Measurements from ENCODE around the gene COL8A1.

DNA sequence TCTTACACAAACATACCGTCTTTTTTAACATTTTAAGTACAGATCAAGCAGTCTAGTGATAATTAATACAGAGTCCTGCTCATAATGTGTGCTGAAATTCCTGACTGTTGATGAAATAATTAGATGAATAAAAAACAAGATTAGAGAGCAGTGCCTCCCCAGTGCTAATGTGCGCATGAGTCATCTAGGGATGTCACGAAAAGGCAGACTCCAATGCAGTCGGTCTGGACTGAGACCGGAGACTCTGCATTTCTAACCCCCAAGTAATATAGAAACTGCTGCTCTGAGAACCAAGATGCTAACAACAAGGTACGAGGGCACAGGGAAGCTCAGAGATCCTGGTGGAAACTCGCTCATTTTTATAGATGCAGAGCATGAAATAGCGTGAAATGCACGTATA is 61.4 kb downstream of the COL8A1 start:
- no peak for TF ChIP-seq POLR2A (IDR thresholded peaks at IDR 0.05)
- TF ChIP-seq, protein P1, sequence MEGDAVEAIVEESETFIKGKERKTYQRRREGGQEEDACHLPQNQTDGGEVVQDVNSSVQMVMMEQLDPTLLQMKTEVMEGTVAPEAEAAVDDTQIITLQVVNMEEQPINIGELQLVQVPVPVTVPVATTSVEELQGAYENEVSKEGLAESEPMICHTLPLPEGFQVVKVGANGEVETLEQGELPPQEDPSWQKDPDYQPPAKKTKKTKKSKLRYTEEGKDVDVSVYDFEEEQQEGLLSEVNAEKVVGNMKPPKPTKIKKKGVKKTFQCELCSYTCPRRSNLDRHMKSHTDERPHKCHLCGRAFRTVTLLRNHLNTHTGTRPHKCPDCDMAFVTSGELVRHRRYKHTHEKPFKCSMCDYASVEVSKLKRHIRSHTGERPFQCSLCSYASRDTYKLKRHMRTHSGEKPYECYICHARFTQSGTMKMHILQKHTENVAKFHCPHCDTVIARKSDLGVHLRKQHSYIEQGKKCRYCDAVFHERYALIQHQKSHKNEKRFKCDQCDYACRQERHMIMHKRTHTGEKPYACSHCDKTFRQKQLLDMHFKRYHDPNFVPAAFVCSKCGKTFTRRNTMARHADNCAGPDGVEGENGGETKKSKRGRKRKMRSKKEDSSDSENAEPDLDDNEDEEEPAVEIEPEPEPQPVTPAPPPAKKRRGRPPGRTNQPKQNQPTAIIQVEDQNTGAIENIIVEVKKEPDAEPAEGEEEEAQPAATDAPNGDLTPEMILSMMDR (IDR thresholded peaks at IDR 0.05) = no peak
